Activated naive CD8-positive, alpha-beta T cell treated with anti-CD3 and anti-CD28 coated beads, Interleukin-2, amount 50 U/mL, for 24 hours (primary cell): ENCODE data around the gene CNEP1R1.

Experiments
- ATAC-seq: fragments of 150-1000 bp; cut with Tn5 transposase; one replicate; pipeline ENCODE4 v1.10.0; 2021
- DNase-seq: peaks from one replicate; pipeline ENCODE4 v3.0.0; 2021
- H3K27ac Mint-ChIP-seq: one replicate; pipeline ENCODE4 v1.8.0; 2021; ENCODE audit warnings: mild to moderate bottlenecking, mixed read lengths
- H3K27me3 Mint-ChIP-seq: one replicate; pipeline ENCODE4 v1.8.0; 2021; ENCODE audit warnings: mixed read lengths
- H3K36me3 Mint-ChIP-seq: one replicate; pipeline ENCODE4 v1.8.0; 2021; ENCODE audit warnings: low read depth, mixed read lengths
- H3K4me1 Mint-ChIP-seq: one replicate; pipeline ENCODE4 v1.8.0; 2021; ENCODE audit warnings: mixed read lengths
- H3K4me3 Mint-ChIP-seq: one replicate; pipeline ENCODE4 v1.8.0; 2021; ENCODE audit warnings: mild to moderate bottlenecking, moderate library complexity, mixed read lengths
- H3K9me3 Mint-ChIP-seq: one replicate; pipeline ENCODE4 v1.8.0; 2021; ENCODE audit warnings: mixed read lengths

Gene CNEP1R1

GRCh38 chr16:50037662-50038220, 12.7 kb downstream of the CNEP1R1 start:
- H3K9me3 Mint-ChIP-seq, result no peaks in the 10 kb centered on the region

GRCh38 chr16:50038286-50038685, 13.3 kb downstream of the CNEP1R1 start:
- no peaks in the 10 kb centered on the region for H3K27me3 Mint-ChIP-seq
- H3K4me3 Mint-ChIP-seq, result no peak overlapping the region
- H3K27ac Mint-ChIP-seq, result peak overlapping the region; percentile 20
- peaks cover 8% of the 10 kb centered on the region for H3K4me1 Mint-ChIP-seq
- H3K9me3 Mint-ChIP-seq, result no peaks in the 10 kb centered on the region
- ATAC-seq (no peak), DNase-seq (no peak)
- H3K36me3 Mint-ChIP-seq, result peaks cover 8% of the 10 kb centered on the region

More at GRCh38 chr16:50037662-50038220, 12.7 kb downstream of the CNEP1R1 start:
- Mint-ChIP-seq H3K27me3 (no peaks in the 10 kb centered on the region), H3K36me3 (peaks cover 10% of the 10 kb centered on the region), H3K27ac (no peak overlapping the region), H3K4me1 (peaks cover 8% of the 10 kb centered on the region), H3K4me3 (no peak overlapping the region)
- ATAC-seq (no peak), DNase-seq (no peak)

GRCh38 chr16:50038756-50039529, 13.9 kb downstream of the CNEP1R1 start:
- Mint-ChIP-seq H3K9me3 (no peaks in the 10 kb centered on the region), H3K4me3 (no peak overlapping the region), H3K4me1 (peaks cover 8% of the 10 kb centered on the region), H3K36me3 (peaks cover 7% of the 10 kb centered on the region), H3K27me3 (no peaks in the 10 kb centered on the region), H3K27ac (no peak overlapping the region)
- ATAC-seq (no peak), DNase-seq (no peak)

- Mint-ChIP-seq H3K4me3 (no peak overlapping the region), H3K4me1 (peaks cover 8% of the 10 kb centered on the region), H3K27me3 (no peaks in the 10 kb centered on the region), H3K9me3 (no peaks in the 10 kb centered on the region), H3K27ac (no peak overlapping the region), H3K36me3 (peaks cover 3% of the 10 kb centered on the region)
- ATAC-seq, result no peak
- DNase-seq, result no peak
Measured at GRCh38 chr16:50040018-50040417, 15.0 kb downstream of the CNEP1R1 start.

- peaks cover 8% of the 10 kb centered on the region for H3K4me1 Mint-ChIP-seq
- peaks cover 3% of the 10 kb centered on the region for H3K36me3 Mint-ChIP-seq
- no peak overlapping the region for H3K27ac Mint-ChIP-seq
- DNase-seq (no peak), ATAC-seq (no peak)
- H3K4me3 Mint-ChIP-seq, result no peak overlapping the region
- no peaks in the 10 kb centered on the region for H3K9me3 Mint-ChIP-seq
- H3K27me3 Mint-ChIP-seq, result no peaks in the 10 kb centered on the region
Measured at GRCh38 chr16:50040710-50041109, 15.7 kb downstream of the CNEP1R1 start.

GRCh38 chr16:50043358-50043757, 18.3 kb downstream of the CNEP1R1 start:
- no peak overlapping the region for H3K4me3 Mint-ChIP-seq
- H3K36me3 Mint-ChIP-seq, result no peaks in the 10 kb centered on the region
- DNase-seq, result no peak
- no peak overlapping the region for H3K27ac Mint-ChIP-seq
- H3K9me3 Mint-ChIP-seq, result no peaks in the 10 kb centered on the region
- no peak for ATAC-seq
- no peaks in the 10 kb centered on the region for H3K27me3 Mint-ChIP-seq
- H3K4me1 Mint-ChIP-seq, result peaks cover 6% of the 10 kb centered on the region

- Mint-ChIP-seq H3K9me3 (no peaks in the 10 kb centered on the region), H3K27ac (no peak overlapping the region)
- ATAC-seq, result no peak
Measured at GRCh38 chr16:50045412-50045811, 20.4 kb downstream of the CNEP1R1 start.

GRCh38 chr16:50046853-50047252, 21.8 kb downstream of the CNEP1R1 start:
- H3K36me3 Mint-ChIP-seq, result no peaks in the 10 kb centered on the region
- no peaks in the 10 kb centered on the region for H3K4me1 Mint-ChIP-seq
- H3K27me3 Mint-ChIP-seq, result peaks cover 2% of the 10 kb centered on the region
- H3K27ac Mint-ChIP-seq, result no peak overlapping the region
- no peaks in the 10 kb centered on the region for H3K9me3 Mint-ChIP-seq
- no peak for DNase-seq
- no peak for ATAC-seq
- no peak overlapping the region for H3K4me3 Mint-ChIP-seq

More at GRCh38 chr16:50045412-50045811, 20.4 kb downstream of the CNEP1R1 start:
- Mint-ChIP-seq H3K27me3 (no peaks in the 10 kb centered on the region), H3K4me3 (no peak overlapping the region), H3K36me3 (no peaks in the 10 kb centered on the region), H3K4me1 (no peaks in the 10 kb centered on the region)
- DNase-seq, result no peak

- H3K9me3 Mint-ChIP-seq, result peaks cover 4% of the 10 kb centered on the region
- H3K4me3 Mint-ChIP-seq, result no peak overlapping the region
- H3K27ac Mint-ChIP-seq, result no peak overlapping the region
- no peaks in the 10 kb centered on the region for H3K4me1 Mint-ChIP-seq
- no peak for ATAC-seq
- no peaks in the 10 kb centered on the region for H3K36me3 Mint-ChIP-seq
- no peak for DNase-seq
- peaks cover 2% of the 10 kb centered on the region for H3K27me3 Mint-ChIP-seq
Measured at GRCh38 chr16:50047864-50048263, 22.8 kb downstream of the CNEP1R1 start.

- H3K27me3 Mint-ChIP-seq, result peaks cover 2% of the 10 kb centered on the region
- no peak for ATAC-seq
Measured at GRCh38 chr16:50050802-50051201, 25.8 kb downstream of the CNEP1R1 start.

GRCh38 chr16:50056226-50056625, 31.2 kb downstream of the CNEP1R1 start:
- no peak overlapping the region for H3K27ac Mint-ChIP-seq
- H3K4me3 Mint-ChIP-seq, result no peak overlapping the region
- H3K36me3 Mint-ChIP-seq, result no peaks in the 10 kb centered on the region
- no peak for ATAC-seq
- H3K4me1 Mint-ChIP-seq, result peaks cover 3% of the 10 kb centered on the region
- H3K27me3 Mint-ChIP-seq, result no peaks in the 10 kb centered on the region
- H3K9me3 Mint-ChIP-seq, result peaks cover 18% of the 10 kb centered on the region
- DNase-seq, result no peak

More at GRCh38 chr16:50050802-50051201, 25.8 kb downstream of the CNEP1R1 start:
- no peak overlapping the region for H3K4me3 Mint-ChIP-seq
- no peak for DNase-seq
- H3K9me3 Mint-ChIP-seq, result peaks cover 11% of the 10 kb centered on the region
- H3K36me3 Mint-ChIP-seq, result no peaks in the 10 kb centered on the region
- no peaks in the 10 kb centered on the region for H3K4me1 Mint-ChIP-seq
- no peak overlapping the region for H3K27ac Mint-ChIP-seq

- Mint-ChIP-seq H3K4me1 (peaks cover 3% of the 10 kb centered on the region), H3K4me3 (no peak overlapping the region), H3K36me3 (no peaks in the 10 kb centered on the region), H3K9me3 (peaks cover 14% of the 10 kb centered on the region), H3K27ac (no peak overlapping the region), H3K27me3 (no peaks in the 10 kb centered on the region)
- ATAC-seq (no peak), DNase-seq (no peak)
Measured at GRCh38 chr16:50058091-50058771, 33.2 kb downstream of the CNEP1R1 start.

- Mint-ChIP-seq H3K27me3 (no peaks in the 10 kb centered on the region), H3K27ac (no peak overlapping the region), H3K9me3 (peaks cover 14% of the 10 kb centered on the region), H3K4me1 (peaks cover 3% of the 10 kb centered on the region), H3K4me3 (no peak overlapping the region), H3K36me3 (no peaks in the 10 kb centered on the region)
- no peak for DNase-seq
- peak; percentile 71 for ATAC-seq
Measured at GRCh38 chr16:50059111-50059510, 34.1 kb downstream of the CNEP1R1 start.

- no peaks in the 10 kb centered on the region for H3K27me3 Mint-ChIP-seq
- H3K4me1 Mint-ChIP-seq, result peaks cover 3% of the 10 kb centered on the region
- H3K9me3 Mint-ChIP-seq, result peaks cover 14% of the 10 kb centered on the region
- no peaks in the 10 kb centered on the region for H3K36me3 Mint-ChIP-seq
- DNase-seq (no peak), ATAC-seq (no peak)
- no peak overlapping the region for H3K27ac Mint-ChIP-seq
- H3K4me3 Mint-ChIP-seq, result no peak overlapping the region
Measured at GRCh38 chr16:50059669-50060068, 34.6 kb downstream of the CNEP1R1 start.

GRCh38 chr16:50061326-50061725, 36.3 kb downstream of the CNEP1R1 start:
- Mint-ChIP-seq H3K9me3 (peaks cover 2% of the 10 kb centered on the region), H3K4me1 (peaks cover 8% of the 10 kb centered on the region), H3K4me3 (no peak overlapping the region), H3K36me3 (no peaks in the 10 kb centered on the region), H3K27ac (no peak overlapping the region), H3K27me3 (no peaks in the 10 kb centered on the region)
- DNase-seq, result no peak
- no peak for ATAC-seq
